GM12864 (cell line): ENCODE results near the gene DOK6.
"Not testable (repeated sequence)": the region's sequence is repeated elsewhere in the genome, so short reads cannot be mapped to it uniquely, and the experiment has no call there.

ENCODE experiments used
- DNase-seq: peaks from one replicate; pipeline ENCODE4 v3.0.0-alpha.2; 2011; ENCODE audit warnings: low read depth
- H3K4me3 ChIP-seq: 2 replicates; pipeline ENCODE4 v1.5.1; 2011; ENCODE audit warnings: mild to moderate bottlenecking, low read depth, low read length, control low read depth
- TF ChIP-seq, protein P1 (sequence below): IDR thresholded peaks from 2 replicates; pipeline ENCODE4 v1.5.1; 2011; ENCODE audit warnings: low read depth, mild to moderate bottlenecking, moderate library complexity, low read length, control low read depth, inconsistent platforms; ENCODE audit errors: missing control alignments

Gene DOK6

DNA sequence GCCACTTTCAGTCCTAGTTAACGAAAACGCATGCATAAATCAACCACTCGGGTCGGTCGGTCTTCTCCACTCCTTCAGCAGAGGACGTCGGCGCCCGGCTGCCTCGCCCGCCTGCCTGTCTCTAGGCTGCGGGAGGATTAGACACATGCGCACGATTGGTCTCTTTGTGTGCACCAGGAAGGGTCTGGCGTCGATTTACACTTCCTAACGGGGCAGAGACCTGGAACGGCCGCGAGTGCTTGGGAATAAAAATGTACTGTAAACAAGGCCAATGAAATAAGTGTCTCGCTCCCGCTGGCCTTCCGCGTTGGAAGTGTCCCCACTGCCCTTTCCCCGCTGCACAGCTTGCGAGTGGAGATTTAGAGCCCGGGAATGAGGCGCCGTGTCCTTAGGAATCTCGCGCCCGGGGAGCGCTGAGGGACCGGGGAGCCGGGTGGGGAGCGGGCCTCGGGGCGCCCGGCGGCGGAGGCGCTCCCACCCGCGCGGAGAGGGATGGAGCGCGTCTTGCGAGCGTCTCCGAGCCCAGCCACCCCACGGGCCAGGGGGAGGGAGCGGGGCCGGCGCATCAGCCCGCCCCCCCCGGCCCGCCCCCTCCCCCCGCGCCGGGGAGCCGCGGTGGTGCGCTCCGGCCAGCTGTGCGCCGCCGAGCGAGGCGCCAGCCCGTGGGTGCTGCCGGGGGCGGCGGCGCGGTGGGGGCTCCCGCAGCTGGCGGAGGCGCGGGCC, at the start of gene DOK6:
TSS of gene DOK6 (plus strand) at position 636 of the 723 bp plus-strand sequence.
- no peak for DNase-seq
- no peak within 1 kb of the TSS for H3K4me3 ChIP-seq
- TF ChIP-seq, protein P1, sequence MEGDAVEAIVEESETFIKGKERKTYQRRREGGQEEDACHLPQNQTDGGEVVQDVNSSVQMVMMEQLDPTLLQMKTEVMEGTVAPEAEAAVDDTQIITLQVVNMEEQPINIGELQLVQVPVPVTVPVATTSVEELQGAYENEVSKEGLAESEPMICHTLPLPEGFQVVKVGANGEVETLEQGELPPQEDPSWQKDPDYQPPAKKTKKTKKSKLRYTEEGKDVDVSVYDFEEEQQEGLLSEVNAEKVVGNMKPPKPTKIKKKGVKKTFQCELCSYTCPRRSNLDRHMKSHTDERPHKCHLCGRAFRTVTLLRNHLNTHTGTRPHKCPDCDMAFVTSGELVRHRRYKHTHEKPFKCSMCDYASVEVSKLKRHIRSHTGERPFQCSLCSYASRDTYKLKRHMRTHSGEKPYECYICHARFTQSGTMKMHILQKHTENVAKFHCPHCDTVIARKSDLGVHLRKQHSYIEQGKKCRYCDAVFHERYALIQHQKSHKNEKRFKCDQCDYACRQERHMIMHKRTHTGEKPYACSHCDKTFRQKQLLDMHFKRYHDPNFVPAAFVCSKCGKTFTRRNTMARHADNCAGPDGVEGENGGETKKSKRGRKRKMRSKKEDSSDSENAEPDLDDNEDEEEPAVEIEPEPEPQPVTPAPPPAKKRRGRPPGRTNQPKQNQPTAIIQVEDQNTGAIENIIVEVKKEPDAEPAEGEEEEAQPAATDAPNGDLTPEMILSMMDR = no peak

GRCh38 chr18:69353023-69353422, 47.7 kb upstream of the DOK6 start:
- no peak overlapping the region for H3K4me3 ChIP-seq
- DNase-seq = no peak
- TF ChIP-seq, protein P1 = no peak

GRCh38 chr18:69357590-69357989, 43.1 kb upstream of the DOK6 start:
- TF ChIP-seq, protein P1 = no peak
- no peak overlapping the region for H3K4me3 ChIP-seq

GRCh38 chr18:69358212-69358895, 42.3 kb upstream of the DOK6 start:
- H3K4me3 ChIP-seq = no peak overlapping the region
- TF ChIP-seq, protein P1 = no peak
- DNase-seq = no peak

More at GRCh38 chr18:69357590-69357989, 43.1 kb upstream of the DOK6 start:
- DNase-seq = no peak

- not testable (repeated sequence) for H3K4me3 ChIP-seq, DNase-seq
Observed at GRCh38 chr18:69359768-69360167, 40.9 kb upstream of the DOK6 start.

- H3K4me3 ChIP-seq = no peak overlapping the region
- DNase-seq = no peak
- TF ChIP-seq, protein P1 = no peak
Observed at GRCh38 chr18:69364930-69365329, 35.8 kb upstream of the DOK6 start.

DNA sequence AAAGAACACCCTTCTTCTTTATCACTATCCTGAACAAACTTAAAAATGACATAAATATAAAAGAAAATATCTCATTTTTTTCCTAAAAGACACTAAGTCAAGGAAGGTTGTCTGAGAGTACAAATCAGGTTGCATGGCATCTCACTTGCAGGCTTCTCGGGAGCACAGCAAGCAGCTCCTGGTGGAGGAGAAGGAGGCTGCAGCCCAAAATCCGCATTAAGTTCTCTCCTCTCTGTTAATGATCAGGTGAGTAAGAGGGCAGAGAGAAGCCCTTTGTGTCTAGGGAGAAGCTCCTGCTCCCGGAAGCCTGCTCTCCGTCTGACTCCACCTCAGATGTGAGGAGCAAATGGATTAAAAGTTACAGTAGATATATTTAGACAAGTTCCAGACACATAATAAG, 35.0 kb upstream of the DOK6 start:
- TF ChIP-seq, protein P1 = no peak
- H3K4me3 ChIP-seq = no peak overlapping the region
- no peak for DNase-seq
